ENCODE measurements around the gene MREG. TPM values are rescaled to one million over a fixed set of nuclear protein-coding genes. Genes with fewer than 3 reads are reported as not detected.

The MREG gene
- total and polyA plus RNA-seq, 12 donors, result 3.1 to 14.4 (median 6.3) TPM

GRCh38 chr2:216039918-216040317 lies 26.6 kb upstream of the MREG start:
- H3K27ac ChIP-seq, result no peak overlapping the region
- TF ChIP-seq CTCF (IDR thresholded peaks at IDR 0.05) (no peak), POLR2A (IDR thresholded peaks at IDR 0.05) (no peak)
- DNase-seq, result no peak
- no peaks in the 10 kb centered on the region for H3K27me3 ChIP-seq
- intact Hi-C loops (cut with DNase I), result no loop called here
- H3K4me1 ChIP-seq (replicated peaks in 1 of 2), result no peaks in the 10 kb centered on the region
- WGBS, 4 donors, result 89 to 98% (median 94%) methylated on average over 3 of the region's 3 CpGs
- no peak overlapping the region for H3K4me3 ChIP-seq
- no peaks in the 10 kb centered on the region for H3K9me3 ChIP-seq (replicated peaks in 1 of 3)
- peaks cover 0 to 6% of the 10 kb centered on the region in 2 donors for H3K36me3 ChIP-seq (replicated peaks in 1 of 2)

GRCh38 chr2:216034065-216034464 lies 20.7 kb upstream of the MREG start:
- H3K27ac ChIP-seq, result no peak overlapping the region
- no peaks in the 10 kb centered on the region for H3K36me3 ChIP-seq (replicated peaks in 1 of 2)
- TF ChIP-seq CTCF (IDR thresholded peaks at IDR 0.05) (peak; percentile 64 to 92 (median 76)), POLR2A (IDR thresholded peaks at IDR 0.05) (no peak)
- H3K4me3 ChIP-seq, result no peak overlapping the region
- H3K27me3 ChIP-seq, result no peaks in the 10 kb centered on the region
- peak; percentile 58 to 90 (median 73) for DNase-seq
- H3K9me3 ChIP-seq (replicated peaks in 1 of 3), result no peaks in the 10 kb centered on the region
- intact Hi-C loops (cut with DNase I), result no loop called here
- WGBS, 4 donors, result 58 to 85% (median 61%) methylated on average over 1 of the region's 1 CpG
- H3K4me1 ChIP-seq (replicated peaks in 1 of 2), result peaks cover 0 to 6% of the 10 kb centered on the region in 2 donors

- Histone ChIP-seq H3K4me1 (replicated peaks in 1 of 2) (peaks cover 0 to 6% of the 10 kb centered on the region in 2 donors), H3K9me3 (replicated peaks in 1 of 3) (no peaks in the 10 kb centered on the region), H3K27ac (no peak overlapping the region), H3K27me3 (no peaks in the 10 kb centered on the region), H3K4me3 (no peak overlapping the region), H3K36me3 (replicated peaks in 1 of 2) (no peaks in the 10 kb centered on the region)
- DNase-seq, result no peak
- 94 to 99% (median 96%) methylated on average over 2 to 3 of the region's 3 CpGs for WGBS, 4 donors
- no peak for TF ChIP-seq CTCF (IDR thresholded peaks at IDR 0.05)
- TF ChIP-seq POLR2A (IDR thresholded peaks at IDR 0.05), result no peak
- intact Hi-C loops (cut with DNase I), result no loop called here
Observed at GRCh38 chr2:216033403-216033802, 20.1 kb upstream of the MREG start.

- Histone ChIP-seq H3K4me3 (no peak overlapping the region), H3K4me1 (replicated peaks in 1 of 2) (peaks cover 0 to 6% of the 10 kb centered on the region in 2 donors), H3K9me3 (replicated peaks in 1 of 3) (no peaks in the 10 kb centered on the region), H3K36me3 (replicated peaks in 1 of 2) (no peaks in the 10 kb centered on the region), H3K27ac (no peak overlapping the region), H3K27me3 (no peaks in the 10 kb centered on the region)
- WGBS, 4 donors, result 92 to 96% (median 94%) methylated on average over 1 of the region's 1 CpG
- DNase-seq, result no peak
- intact Hi-C loops (cut with DNase I), result no loop called here
- TF ChIP-seq POLR2A (IDR thresholded peaks at IDR 0.05) (no peak), CTCF (IDR thresholded peaks at IDR 0.05) (no peak)
Observed at GRCh38 chr2:216031960-216032689, 18.8 kb upstream of the MREG start.
